HepG2 (cell line): Measurements from ENCODE around the gene SORL1-AS1.

Experiments used
- AGO1 ChIP-seq: fragments of 200-400 bp; formaldehyde crosslinking; IDR thresholded peaks from 2 replicates; pipeline ENCODE4 v1.6.1; 2017; ENCODE audit warnings: mild to moderate bottlenecking, low read depth, low read length, moderate library complexity; ENCODE audit not compliant: poor library complexity, severe bottlenecking
- CBX5 ChIP-seq: sonication (generic); formaldehyde crosslinking; IDR thresholded peaks from 2 replicates; pipeline ENCODE4 v1.4.0; 2020; ENCODE audit warnings: missing genetic modification reagents, borderline replicate concordance
- CCDC6 ChIP-seq: sonication (generic); formaldehyde crosslinking; IDR thresholded peaks from 2 replicates; pipeline ENCODE4 v1.8.1; 2022; ENCODE audit warnings: mild to moderate bottlenecking, missing genetic modification reagents, moderate library complexity
- CREM ChIP-seq, 2 experiments: sonication (generic) in 1 of 2; formaldehyde crosslinking in 1 of 2; IDR thresholded peaks; 2 replicates each; pipeline versions ENCODE4 v1.4.0 to v1.6.1; 2016 to 2020; ENCODE audit warnings: antibody characterized with exemption in 1 of 2, mild to moderate bottlenecking in 1 of 2, missing genetic modification reagents in 1 of 2
- E2F2 ChIP-seq: sonication (generic); formaldehyde crosslinking; IDR thresholded peaks from 2 replicates; pipeline ENCODE4 v1.4.0; 2020; ENCODE audit warnings: missing genetic modification reagents, borderline replicate concordance
- MAFG ChIP-seq: sonication (generic); formaldehyde crosslinking; IDR thresholded peaks from 2 replicates; pipeline ENCODE4 v1.5.1; 2020; ENCODE audit warnings: mild to moderate bottlenecking, missing genetic modification reagents
- NFIC ChIP-seq: IDR thresholded peaks from 2 replicates; pipeline ENCODE4 v1.6.1; 2012; ENCODE audit warnings: mild to moderate bottlenecking, low read length, inconsistent platforms
- NONO ChIP-seq, 2 experiments: fragments of 450-650 bp in 1 of 2; sonication (generic) in 1 of 2; formaldehyde crosslinking in 1 of 2; IDR thresholded peaks in 1 of 2; conservative IDR thresholded peaks in 1 of 2; 2 replicates each; pipeline versions ENCODE4 v1.6.1 to v1.8.0; 2017 to 2022; ENCODE audit warnings: mild to moderate bottlenecking in 1 of 2, missing genetic modification reagents in 1 of 2, moderate library complexity in 1 of 2
- ONECUT2 ChIP-seq: sonication (generic); formaldehyde crosslinking; IDR thresholded peaks from 2 replicates; pipeline ENCODE4 v1.4.0; 2020; ENCODE audit warnings: missing genetic modification reagents
- POGK ChIP-seq: sonication (generic); formaldehyde crosslinking; conservative IDR thresholded peaks from 2 replicates; pipeline ENCODE4 v1.8.0; 2022; ENCODE audit warnings: mild to moderate bottlenecking, moderate library complexity, missing genetic modification reagents
- RFXANK ChIP-seq: IDR thresholded peaks from 2 replicates; pipeline ENCODE4 v1.6.1; 2016
- SP2 ChIP-seq: sonication (generic); formaldehyde crosslinking; IDR thresholded peaks from 2 replicates; pipeline ENCODE4 v1.5.1; 2020; ENCODE audit warnings: mild to moderate bottlenecking, missing genetic modification reagents
- TFDP2 ChIP-seq: sonication (generic); formaldehyde crosslinking; IDR thresholded peaks from 2 replicates; pipeline ENCODE4 v1.4.0; 2020; ENCODE audit warnings: missing genetic modification reagents
- TOE1 ChIP-seq: sonication (generic); formaldehyde crosslinking; IDR thresholded peaks from 2 replicates; pipeline ENCODE4 v1.4.0; 2020; ENCODE audit warnings: mild to moderate bottlenecking, missing genetic modification reagents
- ZFP82 ChIP-seq: sonication (generic); formaldehyde crosslinking; IDR thresholded peaks from 2 replicates; pipeline ENCODE4 v1.5.1; 2020; ENCODE audit warnings: mild to moderate bottlenecking, missing genetic modification reagents, borderline replicate concordance
- ZHX2 ChIP-seq, 2 experiments: sonication (generic) in 1 of 2; formaldehyde crosslinking in 1 of 2; IDR thresholded peaks; 2 replicates each; pipeline versions ENCODE4 v1.6.1 to v1.9.0; 2014 to 2022; ENCODE audit warnings: antibody characterized with exemption in 1 of 2, borderline replicate concordance in 1 of 2, inconsistent platforms in 1 of 2, low read depth in 1 of 2, missing genetic modification reagents in 1 of 2
- ZNF3 ChIP-seq: IDR thresholded peaks from 2 replicates; pipeline ENCODE4 v1.7.0; 2017; ENCODE audit warnings: inconsistent platforms
- ZNF75D ChIP-seq: sonication (generic); formaldehyde crosslinking; IDR thresholded peaks from 2 replicates; pipeline ENCODE4 v1.8.1; 2023; ENCODE audit warnings: missing genetic modification reagents, mild to moderate bottlenecking, borderline replicate concordance

Gene SORL1-AS1

GRCh38 chr11:121451178-121451985, 1.4 kb downstream of the SORL1-AS1 start (continued):
- TF ChIP-seq CBX5 (0 out of 2 replicates have a peak, but pooled peaks have one; percentile 27), RFXANK (CRISPR knock-in tag) (no peak), TFDP2 (CRISPR knock-in tag) (no peak), NONO (IDR thresholded peaks at IDR 0.05) (no peak), NONO (CRISPR knock-in tag; conservative IDR thresholded peaks at IDR 0.05) (peak; percentile 73; the same call in 1 of the 2 replicates), POGK (no peak), ZNF75D (CRISPR knock-in tag) (no peak), AGO1 (no peak), ZFP82 (CRISPR knock-in tag) (no peak), NFIC (no peak), MAFG (CRISPR knock-in tag) (no peak), E2F2 (CRISPR knock-in tag) (no peak), CREM (IDR thresholded peaks at IDR 0.05) (no peak; the same call in 1 of the 2 replicates), CREM (CRISPR knock-in tag; IDR thresholded peaks at IDR 0.05) (no peak), ZHX2 (IDR thresholded peaks at IDR 0.05; ENCODE audit: low read depth) (no peak), ZHX2 (CRISPR knock-in tag; IDR thresholded peaks at IDR 0.05; ENCODE audit: borderline replicate concordance) (no peak), ONECUT2 (CRISPR knock-in tag) (no peak), SP2 (CRISPR knock-in tag) (no peak), TOE1 (CRISPR knock-in tag) (no peak), ZNF3 (CRISPR knock-in tag) (no peak), CCDC6 (CRISPR knock-in tag) (no peak)
